HEK293T (cell line): ENCODE results near the gene ZNF133.

Experiments
- CTCF ChIA-PET: fragments of 350-600 bp; formaldehyde crosslinking; extraction: SDS; loops from one replicate; lab custom pipeline; 2021; ENCODE audit warnings: antibody characterized with exemption, inconsistent platforms; lab: Yijun Ruan, JAX
- POLR2A ChIA-PET: fragments of 350-600 bp; formaldehyde crosslinking; extraction: SDS; loops from one replicate; lab custom pipeline; 2020; ENCODE audit warnings: antibody characterized with exemption, inconsistent platforms; lab: Yijun Ruan, JAX
- DNase-seq: peaks from one replicate; pipeline ENCODE4 v3.0.0; 2012; ENCODE audit warnings: mixed read lengths; ENCODE audit errors: extremely low spot score
- ARNT ChIP-seq: fragments of 450-650 bp; IDR thresholded peaks from 2 replicates; pipeline ENCODE4 v1.6.1; 2017; ENCODE audit warnings: mild to moderate bottlenecking
- BHLHE40 ChIP-seq: fragments of 450-650 bp; IDR thresholded peaks from 2 replicates; pipeline ENCODE4 v1.6.1; 2016; ENCODE audit warnings: mild to moderate bottlenecking, moderate library complexity, borderline replicate concordance
- CTBP1 ChIP-seq: fragments of 450-650 bp; IDR thresholded peaks from 2 replicates; pipeline ENCODE4 v1.6.1; 2016; ENCODE audit warnings: borderline replicate concordance
- ELF4 ChIP-seq: fragments of 450-650 bp; IDR thresholded peaks from 2 replicates; pipeline ENCODE4 v1.6.1; 2017; ENCODE audit warnings: antibody characterized with exemption
- FOXA1 ChIP-seq: fragments of 450-650 bp; IDR thresholded peaks from 2 replicates; pipeline ENCODE4 v1.6.1; 2016; ENCODE audit warnings: mild to moderate bottlenecking
- FOXK2 ChIP-seq: fragments of 450-650 bp; IDR thresholded peaks from 2 replicates; pipeline ENCODE4 v1.6.1; 2016; ENCODE audit warnings: mild to moderate bottlenecking
- FOXM1 ChIP-seq: fragments of 450-650 bp; IDR thresholded peaks from 2 replicates; pipeline ENCODE4 v1.6.1; 2017; ENCODE audit warnings: mild to moderate bottlenecking, borderline replicate concordance
- HDGF ChIP-seq: fragments of 450-650 bp; IDR thresholded peaks from 2 replicates; pipeline ENCODE4 v1.6.1; 2017; ENCODE audit warnings: antibody characterized with exemption, borderline replicate concordance
- L3MBTL2 ChIP-seq: fragments of 450-650 bp; conservative IDR thresholded peaks from 2 replicates; pipeline ENCODE4 v1.6.1; 2016; ENCODE audit warnings: mild to moderate bottlenecking
- LEF1 ChIP-seq: fragments of 450-650 bp; IDR thresholded peaks from 2 replicates; pipeline ENCODE4 v1.6.1; 2017; ENCODE audit warnings: mild to moderate bottlenecking, borderline replicate concordance
- NFRKB ChIP-seq: fragments of 450-650 bp; IDR thresholded peaks from 2 replicates; pipeline ENCODE4 v1.6.1; 2016; ENCODE audit warnings: mild to moderate bottlenecking, moderate library complexity
- SP1 ChIP-seq: fragments of 450-650 bp; IDR thresholded peaks from 2 replicates; pipeline ENCODE4 v1.6.1; 2017
- SUZ12 ChIP-seq: fragments of 450-650 bp; IDR thresholded peaks from 2 replicates; pipeline ENCODE4 v1.6.1; 2016; ENCODE audit warnings: mild to moderate bottlenecking
- TARDBP ChIP-seq: fragments of 450-650 bp; IDR thresholded peaks from 2 replicates; pipeline ENCODE4 v1.6.1; 2016
- ZNF384 ChIP-seq: fragments of 450-650 bp; IDR thresholded peaks from 2 replicates; pipeline ENCODE4 v1.6.1; 2016
- TF ChIP-seq, protein P1 (sequence below): fragments of 450-650 bp; IDR thresholded peaks from 2 replicates; pipeline ENCODE4 v1.6.1; 2016

Gene ZNF133

DNA sequence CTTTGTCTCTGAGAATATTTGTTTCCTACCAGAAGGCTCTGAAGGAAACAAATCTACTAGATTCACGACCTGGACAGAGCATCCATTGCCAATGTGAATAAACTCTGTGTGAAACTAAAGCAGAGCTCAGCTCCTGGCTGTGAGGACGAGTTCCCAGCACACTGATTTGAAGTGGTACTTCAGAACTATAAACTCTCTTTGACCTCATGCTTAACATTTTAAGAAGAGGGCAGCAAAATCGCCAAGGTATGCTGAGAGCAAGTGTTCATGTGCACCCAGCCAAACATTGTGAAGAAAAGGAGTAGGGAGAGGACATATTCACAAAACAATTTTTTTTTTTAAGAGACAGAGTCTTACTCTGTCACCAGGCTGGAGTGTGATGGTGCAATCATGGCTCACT, 33.7 kb upstream of the ZNF133 start:
- no peak for DNase-seq
- POLR2A ChIA-PET, result no interaction called here
- TF ChIP-seq BHLHE40, result no peak
- TF ChIP-seq TARDBP, result no peak
- TF ChIP-seq L3MBTL2, result no peak
- TF ChIP-seq SUZ12, result no peak
- no peak for TF ChIP-seq CTBP1
- CTCF ChIA-PET, result no interaction called here

DNA sequence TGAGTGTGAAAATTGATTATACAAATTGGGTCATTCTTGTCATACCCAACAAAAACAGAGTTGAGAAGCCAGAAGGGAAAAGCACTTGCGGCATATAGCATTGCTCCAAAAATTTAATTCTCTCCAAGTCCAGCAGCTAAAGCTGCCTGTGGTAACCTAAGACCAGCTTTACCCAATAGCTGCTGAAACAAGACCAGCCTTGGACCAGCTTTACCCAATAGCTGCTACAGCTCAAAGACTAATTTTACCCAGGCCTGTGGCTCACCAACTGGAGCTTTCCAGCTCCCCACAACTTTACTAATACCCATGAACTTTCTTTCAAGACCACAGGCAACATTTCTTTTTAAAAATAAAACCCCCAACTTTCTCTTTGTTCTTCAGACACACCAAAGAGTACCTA, 32.8 kb upstream of the ZNF133 start:
- no peak for DNase-seq
- POLR2A ChIA-PET, result no interaction called here
- CTCF ChIA-PET, result no interaction called here
- TF ChIP-seq, protein P1, sequence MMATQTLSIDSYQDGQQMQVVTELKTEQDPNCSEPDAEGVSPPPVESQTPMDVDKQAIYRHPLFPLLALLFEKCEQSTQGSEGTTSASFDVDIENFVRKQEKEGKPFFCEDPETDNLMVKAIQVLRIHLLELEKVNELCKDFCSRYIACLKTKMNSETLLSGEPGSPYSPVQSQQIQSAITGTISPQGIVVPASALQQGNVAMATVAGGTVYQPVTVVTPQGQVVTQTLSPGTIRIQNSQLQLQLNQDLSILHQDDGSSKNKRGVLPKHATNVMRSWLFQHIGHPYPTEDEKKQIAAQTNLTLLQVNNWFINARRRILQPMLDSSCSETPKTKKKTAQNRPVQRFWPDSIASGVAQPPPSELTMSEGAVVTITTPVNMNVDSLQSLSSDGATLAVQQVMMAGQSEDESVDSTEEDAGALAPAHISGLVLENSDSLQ, result no peak
- TF ChIP-seq FOXK2 (no peak), HDGF (no peak), FOXA1 (no peak), SP1 (no peak), SUZ12 (no peak), NFRKB (no peak), ARNT (no peak), CTBP1 (no peak)

DNA sequence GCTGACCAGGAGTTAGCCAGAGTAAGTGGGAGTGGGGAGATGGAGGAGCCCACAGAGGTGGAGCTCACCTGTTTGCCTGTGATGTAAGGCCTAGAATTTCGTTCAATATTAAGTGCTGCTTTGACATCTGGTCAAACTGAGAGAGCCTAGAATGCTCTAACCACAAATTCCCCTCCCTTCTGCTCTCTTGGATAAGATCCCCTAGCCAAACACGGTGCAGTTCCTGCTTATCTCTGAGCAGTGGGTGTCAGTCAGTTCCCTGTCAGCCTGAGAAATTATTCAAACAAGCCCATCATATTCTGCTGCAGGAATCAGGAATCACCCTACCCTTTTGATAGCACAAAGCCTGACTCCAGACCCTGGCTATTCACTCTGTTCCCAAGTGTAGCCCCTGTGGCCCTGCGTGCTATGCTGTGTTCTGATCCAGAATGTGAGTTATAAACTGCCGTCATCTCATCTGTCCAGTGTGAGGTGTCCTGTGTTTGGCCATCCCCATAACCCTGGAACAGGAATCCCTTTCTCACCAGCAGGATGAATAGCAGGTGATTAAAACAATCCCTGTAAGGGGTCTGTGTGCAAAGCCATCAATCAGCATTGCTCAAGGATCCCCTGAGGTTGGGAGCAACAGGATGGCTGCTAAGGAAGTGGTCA, 31.8 kb upstream of the ZNF133 start:
- DNase-seq, result no peak
- ChIA-PET POLR2A (no interaction called here), CTCF (no interaction called here)
- TF ChIP-seq ARNT (no peak), SUZ12 (no peak), LEF1 (no peak), ZNF384 (no peak), FOXK2 (no peak), ELF4 (no peak), SP1 (no peak), NFRKB (no peak), BHLHE40 (no peak), CTBP1 (no peak), FOXM1 (no peak), FOXA1 (no peak), L3MBTL2 (no peak), HDGF (no peak), TARDBP (no peak)
- TF ChIP-seq, protein P1, result no peak

DNA sequence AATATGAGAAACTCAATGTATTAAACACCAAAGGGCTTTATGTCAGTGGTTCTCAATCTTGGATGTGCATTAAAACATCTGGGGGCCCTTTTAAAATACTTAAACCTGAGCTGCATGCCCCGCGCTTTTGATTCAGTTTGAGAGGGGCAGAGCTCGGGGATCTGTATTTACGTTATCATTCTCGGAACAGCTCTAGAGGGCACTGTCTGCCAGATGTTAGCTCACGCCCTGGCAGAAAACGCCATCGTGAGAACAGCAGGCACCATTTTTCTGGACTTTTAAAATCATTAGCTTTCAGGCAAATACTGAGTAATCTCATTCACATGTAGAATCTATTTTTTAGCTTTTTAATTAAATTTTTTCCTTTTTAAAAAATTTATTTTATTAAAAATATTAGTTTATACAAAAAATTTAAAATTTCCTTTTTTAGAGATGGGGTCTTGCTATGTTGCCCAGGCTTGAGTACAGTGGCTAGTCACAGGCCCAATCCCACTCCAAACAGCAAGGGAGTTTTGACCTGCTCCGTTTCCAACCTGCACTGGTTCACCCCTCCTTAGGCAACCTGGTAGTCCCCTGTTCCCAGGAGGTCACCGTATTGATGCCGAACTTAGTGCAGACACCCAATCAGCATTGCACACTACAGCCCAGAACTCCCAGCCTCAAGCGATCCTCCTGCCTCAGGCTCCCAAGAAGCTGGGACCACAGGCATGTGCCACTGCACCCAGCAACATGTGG, 30.0 kb upstream of the ZNF133 start:
- DNase-seq, result no peak
- POLR2A ChIA-PET, result no interaction called here

DNA sequence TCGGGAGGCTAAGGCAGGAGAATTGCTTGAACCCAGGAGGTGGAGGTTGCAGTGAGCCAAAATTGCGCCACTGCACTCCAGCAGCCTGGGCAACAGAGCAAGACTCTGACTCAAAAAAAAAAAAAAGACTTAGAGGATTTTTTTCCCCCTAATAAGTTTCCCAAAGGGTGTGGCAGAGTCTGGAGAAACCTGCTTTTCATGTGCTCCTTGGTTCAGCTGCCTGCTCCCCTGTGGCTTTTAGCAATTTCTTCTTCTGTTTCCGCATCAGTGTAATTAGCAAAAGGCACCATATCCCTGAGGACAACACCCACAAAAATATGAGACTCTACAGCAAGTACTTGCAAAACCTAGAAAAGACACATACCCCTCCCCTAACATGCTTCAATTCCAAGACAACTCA, 28.6 kb upstream of the ZNF133 start:
- CTCF ChIA-PET, result interaction anchor here (0.6 to 0.7 kb wide), 2 partner anchors 22 to 1165 kb away, joined by 4 to 5 read pairs; no protein-coding TSS in a partner anchor

More for the DNA sequence above, 30.0 kb upstream of the ZNF133 start:
- no peak for TF ChIP-seq CTBP1
- no peak for TF ChIP-seq SUZ12
- TF ChIP-seq FOXK2, result no peak
- TF ChIP-seq HDGF, result no peak
- CTCF ChIA-PET, result no interaction called here

DNA sequence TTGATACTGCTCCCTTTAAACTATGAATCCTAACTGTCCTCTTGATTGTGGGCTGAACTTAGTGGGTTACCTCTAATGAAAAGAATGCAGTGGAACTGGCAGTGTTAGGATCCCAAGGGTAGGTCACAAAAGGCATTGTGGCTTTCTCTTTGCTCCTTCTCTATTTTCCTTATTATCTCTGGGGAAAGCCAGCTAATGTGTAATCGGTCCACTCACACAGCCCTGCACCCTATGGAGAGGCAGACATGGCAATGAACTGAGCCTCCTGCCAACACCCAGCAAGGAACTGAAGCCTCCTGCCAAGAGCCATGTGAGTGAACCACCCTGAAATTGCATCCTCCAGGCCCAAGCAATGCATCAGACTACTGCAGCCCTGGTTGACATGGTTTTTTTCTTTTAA, 24.6 kb upstream of the ZNF133 start:
- ChIA-PET CTCF (interaction anchor here (0.6 kb wide), 1 partner anchor 9 kb away, joined by 9 read pairs; no protein-coding TSS in a partner anchor), POLR2A (no interaction called here)
- no peak for DNase-seq
- TF ChIP-seq FOXK2, result no peak
- TF ChIP-seq L3MBTL2, result no peak
- no peak for TF ChIP-seq ARNT
- no peak for TF ChIP-seq NFRKB
- no peak for TF ChIP-seq SP1
- TF ChIP-seq BHLHE40, result no peak
- TF ChIP-seq, protein P1, result no peak
- no peak for TF ChIP-seq LEF1
- TF ChIP-seq ELF4, result no peak
- TF ChIP-seq FOXM1, result no peak

More for the DNA sequence above, 28.6 kb upstream of the ZNF133 start:
- POLR2A ChIA-PET, result no interaction called here
- DNase-seq, result no peak
- no peak for TF ChIP-seq FOXK2
- TF ChIP-seq CTBP1, result no peak
- no peak for TF ChIP-seq L3MBTL2
- no peak for TF ChIP-seq FOXA1
- TF ChIP-seq BHLHE40, result no peak
- TF ChIP-seq ZNF384, result no peak
